Measurements from ENCODE around the gene ORAI1.

The ORAI1 gene

GRCh38 chr12:121668750-121669520 lies 42.6 kb downstream of the ORAI1 start:
- Histone ChIP-seq H3K9me3 (ENCODE audit: severe bottlenecking) (no peaks in the 10 kb centered on the region), H3K27ac (ENCODE audit: poor library complexity, severe bottlenecking) (no peak overlapping the region), H3K4me1 (ENCODE audit: insufficient read depth, poor library complexity, severe bottlenecking) (peaks cover 10% of the 10 kb centered on the region), H3K36me3 (ENCODE audit: low read depth) (no peaks in the 10 kb centered on the region), H3K27me3 (ENCODE audit: insufficient read depth, poor library complexity, severe bottlenecking) (no peaks in the 10 kb centered on the region), H3K4me3 (ENCODE audit: severe bottlenecking) (no peak overlapping the region)
- peak; percentile 62 for TF ChIP-seq CTCF (IDR thresholded peaks at IDR 0.05; ENCODE audit: poor library complexity, severe bottlenecking)
- DNase-seq (ENCODE audit: low spot score) (no peak), ATAC-seq (ENCODE audit: low read depth) (no peak)

- no peak for TF ChIP-seq CTCF (IDR thresholded peaks at IDR 0.05; ENCODE audit: poor library complexity, severe bottlenecking)
- Histone ChIP-seq H3K36me3 (ENCODE audit: low read depth) (no peaks in the 10 kb centered on the region), H3K4me3 (ENCODE audit: severe bottlenecking) (no peak within 1 kb of the TSS), H3K9me3 (ENCODE audit: severe bottlenecking) (no peaks in the 10 kb centered on the region), H3K4me1 (ENCODE audit: insufficient read depth, poor library complexity, severe bottlenecking) (peaks cover 10% of the 10 kb centered on the region), H3K27me3 (ENCODE audit: insufficient read depth, poor library complexity, severe bottlenecking) (no peaks in the 10 kb centered on the region), H3K27ac (ENCODE audit: poor library complexity, severe bottlenecking) (no peak within 1 kb of the TSS)
- DNase-seq (ENCODE audit: low spot score) = no peak
- no peak for ATAC-seq (ENCODE audit: low read depth)
Observed at GRCh38 chr12:121669521-121669900, 43.2 kb downstream of the ORAI1 start, which contains the start of gene MORN3. Gene MORN3, minus strand, starts transcription at chr12:121669654. Its CDS starts 171 bp downstream, at chr12:121669483.

GRCh38 chr12:121673013-121673511 lies 46.7 kb downstream of the ORAI1 start:
- DNase-seq (ENCODE audit: low spot score) (no peak), ATAC-seq (ENCODE audit: low read depth) (peak; percentile 29; the same call in 2 of the 3 replicates)
- Histone ChIP-seq H3K27me3 (ENCODE audit: insufficient read depth, poor library complexity, severe bottlenecking) (no peaks in the 10 kb centered on the region), H3K36me3 (ENCODE audit: low read depth) (no peaks in the 10 kb centered on the region), H3K9me3 (ENCODE audit: severe bottlenecking) (no peaks in the 10 kb centered on the region), H3K4me3 (ENCODE audit: severe bottlenecking) (peak overlapping the region; percentile 29), H3K27ac (ENCODE audit: poor library complexity, severe bottlenecking) (no peak overlapping the region), H3K4me1 (ENCODE audit: insufficient read depth, poor library complexity, severe bottlenecking) (peaks cover 10% of the 10 kb centered on the region)
- TF ChIP-seq CTCF (IDR thresholded peaks at IDR 0.05; ENCODE audit: poor library complexity, severe bottlenecking) = no peak

GRCh38 chr12:121676190-121676589 lies 49.9 kb downstream of the ORAI1 start:
- DNase-seq (ENCODE audit: low spot score) (no peak), ATAC-seq (ENCODE audit: low read depth) (no peak)
- no peak overlapping the region for H3K27ac ChIP-seq (ENCODE audit: poor library complexity, severe bottlenecking)

More at GRCh38 chr12:121676190-121676589, 49.9 kb downstream of the ORAI1 start:
- H3K9me3 ChIP-seq (ENCODE audit: severe bottlenecking) = no peaks in the 10 kb centered on the region
- H3K36me3 ChIP-seq (ENCODE audit: low read depth) = no peaks in the 10 kb centered on the region
- peaks cover 10% of the 10 kb centered on the region for H3K4me1 ChIP-seq (ENCODE audit: insufficient read depth, poor library complexity, severe bottlenecking)
- no peak for TF ChIP-seq CTCF (IDR thresholded peaks at IDR 0.05; ENCODE audit: poor library complexity, severe bottlenecking)
- no peaks in the 10 kb centered on the region for H3K27me3 ChIP-seq (ENCODE audit: insufficient read depth, poor library complexity, severe bottlenecking)
- no peak overlapping the region for H3K4me3 ChIP-seq (ENCODE audit: severe bottlenecking)

All from RWPE2 (cell line).